ENCODE measurements around the gene TENT4A. TPM values are rescaled to one million over a fixed set of nuclear protein-coding genes. Genes with fewer than 3 reads are reported as not detected.

The TENT4A gene
- total and polyA plus RNA-seq, 10 of the 15 experiments (the other 5 are each of a cell fraction or from before 2014, with no cell fraction given) = 1.4 to 30.6 (median 12.5) TPM

DNA sequence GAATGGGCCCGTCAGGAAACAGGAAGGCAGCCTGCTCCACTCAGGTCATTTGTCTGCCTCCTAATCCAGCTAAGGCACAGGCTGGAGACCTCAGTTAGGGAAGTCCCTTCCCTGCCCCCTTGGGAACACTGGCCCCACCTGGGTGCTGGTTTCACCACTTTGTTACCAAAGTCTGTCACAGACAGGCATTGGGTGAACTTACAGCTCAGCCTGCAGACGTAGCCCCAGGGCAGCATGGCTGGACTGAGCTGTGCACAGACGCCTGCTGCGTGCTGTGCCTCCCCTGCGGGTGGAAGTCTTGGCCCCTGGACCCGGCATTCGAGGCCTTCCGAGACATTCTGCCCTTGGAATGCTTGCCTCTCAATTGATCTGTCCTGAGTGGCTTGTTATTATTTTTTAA lies 48.9 kb downstream of the TENT4A start:
- ChIA-PET CTCF (interaction anchor here (1.3 kb wide), 1 partner anchor 77 kb away, joined by 3 read pairs; no protein-coding TSS in a partner anchor), RAD21 (ENCODE audit: unreplicated experiment) (no interaction called here)
- no peak for FAIRE-seq

DNA sequence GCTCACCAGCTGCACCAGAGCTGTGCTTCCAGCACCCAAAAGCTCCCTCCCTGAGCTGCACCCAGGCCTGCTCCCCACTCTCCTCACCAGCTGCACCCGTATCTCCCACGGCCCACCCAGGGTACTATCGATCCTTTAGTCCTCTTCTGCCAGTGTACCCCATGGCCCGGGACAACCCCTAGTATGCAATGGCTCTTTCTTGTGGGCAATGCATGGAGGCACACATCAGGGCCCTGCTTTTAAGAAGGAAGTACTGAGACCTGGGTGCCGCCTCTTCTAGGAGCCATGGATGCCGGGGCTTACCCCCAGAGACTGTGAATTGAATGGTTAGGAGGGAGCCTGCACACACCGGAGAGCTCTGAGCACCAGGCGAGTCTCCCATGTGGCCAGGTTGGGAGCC lies 49.5 kb downstream of the TENT4A start:
- ChIA-PET SMC1A (ENCODE audit: uncharacterized antibody, unreplicated experiment) (no interaction called here), CTCF (interaction anchor here (1.3 kb wide), 1 partner anchor 76 kb away, joined by 3 read pairs; no protein-coding TSS in a partner anchor), RAD21 (ENCODE audit: unreplicated experiment) (no interaction called here), POLR2A (no interaction called here)
- DNase-seq (ENCODE audit: low read depth, low spot score) = no peak
- BruUV-seq (replicated peaks) = no TSS peak
- H3K9me3 ChIP-seq (replicated peaks; ENCODE audit: control insufficient read depth, insufficient read depth, low read length) = no peaks in the 10 kb centered on the region
- no peaks in the 10 kb centered on the region for H3K27me3 ChIP-seq (replicated peaks in 1 of 2; ENCODE audit: control insufficient read depth in 2 of 2, insufficient read depth in 2 of 2, low read length in 1 of 2)
- no peak for ATAC-seq
- no peak for FAIRE-seq
- H2AFZ ChIP-seq (ENCODE audit: control insufficient read depth, low read depth, low read length) = no peak overlapping the region
- no peak overlapping the region for H3K27ac ChIP-seq (ENCODE audit: control insufficient read depth, insufficient read depth)
- in situ Hi-C loops (cut with MboI) = no loop called here
- H3K4me1 ChIP-seq (ENCODE audit: control insufficient read depth, insufficient read depth, low read length) = no peaks in the 10 kb centered on the region
- no peak overlapping the region for H3K4me3 ChIP-seq
- no peak overlapping the region for H3K4me2 ChIP-seq (ENCODE audit: control insufficient read depth, insufficient read depth)
- H3K79me2 ChIP-seq (ENCODE audit: control insufficient read depth, insufficient read depth, low read length) = no peaks in the 10 kb centered on the region
- H4K20me1 ChIP-seq (ENCODE audit: control insufficient read depth, insufficient read depth) = no peaks in the 10 kb centered on the region
- H3K36me3 ChIP-seq (ENCODE audit: control insufficient read depth in 2 of 2, insufficient read depth in 2 of 2, low read length in 1 of 2) = no peaks in the 10 kb centered on the region; a peak in 3 of 4 replicates
- no peak overlapping the region for H3K9ac ChIP-seq (ENCODE audit: control insufficient read depth, insufficient read depth, low read length)
- WGBS (ENCODE audit: insufficient coverage, insufficient replicate concordance, low lambda C conversion rate, missing lambda C conversion rate) = 96% methylated on average over 8 of the region's 8 CpGs
- intact Hi-C loops (cut with micrococcal nuclease; ENCODE audit: unreplicated experiment) = loop anchor here (10.0 kb wide), 1 partner anchor 992 kb away; no protein-coding TSS in a partner anchor
- TF ChIP-seq ATF7 (IDR thresholded peaks at IDR 0.05; ENCODE audit: low read depth) (no peak), ESRRA (IDR thresholded peaks at IDR 0.05; ENCODE audit: low read length) (no peak), NR2F1 (conservative IDR thresholded peaks at IDR 0.05) (no peak), MXI1 (IDR thresholded peaks at IDR 0.05; ENCODE audit: low read depth, low read length) (no peak), MEF2B (IDR thresholded peaks at IDR 0.05; ENCODE audit: partially characterized antibody, poor library complexity, severe bottlenecking) (no peak), MTA3 (IDR thresholded peaks at IDR 0.05; ENCODE audit: borderline replicate concordance, low read length) (no peak), HDGF (IDR thresholded peaks at IDR 0.05) (no peak)
- TF ChIP-seq, protein P1, sequence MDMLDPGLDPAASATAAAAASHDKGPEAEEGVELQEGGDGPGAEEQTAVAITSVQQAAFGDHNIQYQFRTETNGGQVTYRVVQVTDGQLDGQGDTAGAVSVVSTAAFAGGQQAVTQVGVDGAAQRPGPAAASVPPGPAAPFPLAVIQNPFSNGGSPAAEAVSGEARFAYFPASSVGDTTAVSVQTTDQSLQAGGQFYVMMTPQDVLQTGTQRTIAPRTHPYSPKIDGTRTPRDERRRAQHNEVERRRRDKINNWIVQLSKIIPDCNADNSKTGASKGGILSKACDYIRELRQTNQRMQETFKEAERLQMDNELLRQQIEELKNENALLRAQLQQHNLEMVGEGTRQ (IDR thresholded peaks at IDR 0.05; ENCODE audit: borderline replicate concordance, low read depth, low read length) = no peak
- TF ChIP-seq, protein P2, sequence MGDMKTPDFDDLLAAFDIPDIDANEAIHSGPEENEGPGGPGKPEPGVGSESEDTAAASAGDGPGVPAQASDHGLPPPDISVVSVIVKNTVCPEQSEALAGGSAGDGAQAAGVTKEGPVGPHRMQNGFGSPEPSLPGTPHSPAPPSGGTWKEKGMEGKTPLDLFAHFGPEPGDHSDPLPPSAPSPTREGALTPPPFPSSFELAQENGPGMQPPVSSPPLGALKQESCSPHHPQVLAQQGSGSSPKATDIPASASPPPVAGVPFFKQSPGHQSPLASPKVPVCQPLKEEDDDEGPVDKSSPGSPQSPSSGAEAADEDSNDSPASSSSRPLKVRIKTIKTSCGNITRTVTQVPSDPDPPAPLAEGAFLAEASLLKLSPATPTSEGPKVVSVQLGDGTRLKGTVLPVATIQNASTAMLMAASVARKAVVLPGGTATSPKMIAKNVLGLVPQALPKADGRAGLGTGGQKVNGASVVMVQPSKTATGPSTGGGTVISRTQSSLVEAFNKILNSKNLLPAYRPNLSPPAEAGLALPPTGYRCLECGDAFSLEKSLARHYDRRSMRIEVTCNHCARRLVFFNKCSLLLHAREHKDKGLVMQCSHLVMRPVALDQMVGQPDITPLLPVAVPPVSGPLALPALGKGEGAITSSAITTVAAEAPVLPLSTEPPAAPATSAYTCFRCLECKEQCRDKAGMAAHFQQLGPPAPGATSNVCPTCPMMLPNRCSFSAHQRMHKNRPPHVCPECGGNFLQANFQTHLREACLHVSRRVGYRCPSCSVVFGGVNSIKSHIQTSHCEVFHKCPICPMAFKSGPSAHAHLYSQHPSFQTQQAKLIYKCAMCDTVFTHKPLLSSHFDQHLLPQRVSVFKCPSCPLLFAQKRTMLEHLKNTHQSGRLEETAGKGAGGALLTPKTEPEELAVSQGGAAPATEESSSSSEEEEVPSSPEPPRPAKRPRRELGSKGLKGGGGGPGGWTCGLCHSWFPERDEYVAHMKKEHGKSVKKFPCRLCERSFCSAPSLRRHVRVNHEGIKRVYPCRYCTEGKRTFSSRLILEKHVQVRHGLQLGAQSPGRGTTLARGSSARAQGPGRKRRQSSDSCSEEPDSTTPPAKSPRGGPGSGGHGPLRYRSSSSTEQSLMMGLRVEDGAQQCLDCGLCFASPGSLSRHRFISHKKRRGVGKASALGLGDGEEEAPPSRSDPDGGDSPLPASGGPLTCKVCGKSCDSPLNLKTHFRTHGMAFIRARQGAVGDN (IDR thresholded peaks at IDR 0.05) = no peak

More for the DNA sequence above, 48.9 kb downstream of the TENT4A start:
- no peaks in the 10 kb centered on the region for H3K79me2 ChIP-seq (ENCODE audit: control insufficient read depth, insufficient read depth, low read length)
- H3K4me1 ChIP-seq (ENCODE audit: control insufficient read depth, insufficient read depth, low read length) = no peaks in the 10 kb centered on the region
- ChIA-PET SMC1A (ENCODE audit: uncharacterized antibody, unreplicated experiment) (interaction anchor here (1.0 kb wide), 1 partner anchor 10 kb away, joined by 3 read pairs; no protein-coding TSS in a partner anchor), POLR2A (no interaction called here)
- no peak overlapping the region for H3K4me3 ChIP-seq
- no peak overlapping the region for H2AFZ ChIP-seq (ENCODE audit: control insufficient read depth, low read depth, low read length)
- no peaks in the 10 kb centered on the region for H4K20me1 ChIP-seq (ENCODE audit: control insufficient read depth, insufficient read depth)
- 90% methylated on average over 8 of the region's 8 CpGs for WGBS (ENCODE audit: insufficient coverage, insufficient replicate concordance, low lambda C conversion rate, missing lambda C conversion rate)
- H3K9me3 ChIP-seq (replicated peaks; ENCODE audit: control insufficient read depth, insufficient read depth, low read length) = no peaks in the 10 kb centered on the region
- H3K27ac ChIP-seq (ENCODE audit: control insufficient read depth, insufficient read depth) = no peak overlapping the region
- H3K9ac ChIP-seq (ENCODE audit: control insufficient read depth, insufficient read depth, low read length) = no peak overlapping the region
- intact Hi-C loops (cut with micrococcal nuclease; ENCODE audit: unreplicated experiment) = loop anchor here (10.0 kb wide), 1 partner anchor 993 kb away; no protein-coding TSS in a partner anchor
- no peaks in the 10 kb centered on the region; a peak in 3 of 4 replicates for H3K36me3 ChIP-seq (ENCODE audit: control insufficient read depth in 2 of 2, insufficient read depth in 2 of 2, low read length in 1 of 2)
- DNase-seq (ENCODE audit: low read depth, low spot score) (no peak), ATAC-seq (no peak)
- TF ChIP-seq SIX5 (IDR thresholded peaks at IDR 0.05; ENCODE audit: low read depth, low read length, severe bottlenecking) (no peak), CREM (IDR thresholded peaks at IDR 0.05; ENCODE audit: low read depth) (no peak)
- TF ChIP-seq, protein P3, sequence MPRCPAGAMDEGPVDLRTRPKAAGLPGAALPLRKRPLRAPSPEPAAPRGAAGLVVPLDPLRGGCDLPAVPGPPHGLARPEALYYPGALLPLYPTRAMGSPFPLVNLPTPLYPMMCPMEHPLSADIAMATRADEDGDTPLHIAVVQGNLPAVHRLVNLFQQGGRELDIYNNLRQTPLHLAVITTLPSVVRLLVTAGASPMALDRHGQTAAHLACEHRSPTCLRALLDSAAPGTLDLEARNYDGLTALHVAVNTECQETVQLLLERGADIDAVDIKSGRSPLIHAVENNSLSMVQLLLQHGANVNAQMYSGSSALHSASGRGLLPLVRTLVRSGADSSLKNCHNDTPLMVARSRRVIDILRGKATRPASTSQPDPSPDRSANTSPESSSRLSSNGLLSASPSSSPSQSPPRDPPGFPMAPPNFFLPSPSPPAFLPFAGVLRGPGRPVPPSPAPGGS (IDR thresholded peaks at IDR 0.05; ENCODE audit: borderline replicate concordance, insufficient read depth, low read depth, low read length, poor library complexity, severe bottlenecking) = no peak
- no TSS peak for BruUV-seq (replicated peaks)
- no peak overlapping the region for H3K4me2 ChIP-seq (ENCODE audit: control insufficient read depth, insufficient read depth)
- H3K27me3 ChIP-seq (replicated peaks in 1 of 2; ENCODE audit: control insufficient read depth in 2 of 2, insufficient read depth in 2 of 2, low read length in 1 of 2) = no peaks in the 10 kb centered on the region
- in situ Hi-C loops (cut with MboI) = no loop called here
